ENCODE results near the gene SSPN.

SSPN gene

GRCh38 chr12:26187014-26187798, 8.2 kb upstream of the SSPN start:
- no peak for DNase-seq

DNA sequence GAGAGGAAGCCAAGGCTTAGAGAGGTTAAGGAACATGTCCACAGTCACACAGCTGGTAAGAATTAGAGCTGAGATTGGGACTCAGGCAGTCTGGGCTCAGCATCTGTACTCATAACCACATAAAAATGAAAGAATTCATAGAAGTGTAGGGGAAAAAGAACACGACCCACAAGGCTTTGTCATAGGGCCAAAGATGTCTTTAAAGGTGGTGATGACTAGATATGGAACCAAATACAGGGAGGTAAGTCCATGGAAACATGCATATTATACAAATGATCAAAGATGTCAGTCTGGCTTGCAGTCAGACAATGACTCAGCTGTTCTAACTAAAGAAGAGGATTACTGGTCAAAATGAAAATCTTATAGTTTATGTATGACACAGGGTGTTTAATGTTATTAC, 7.2 kb upstream of the SSPN start:
- DNase-seq: no peak

- DNase-seq: no peak
Observed at GRCh38 chr12:26188641-26189040, 6.7 kb upstream of the SSPN start.

GRCh38 chr12:26192142-26192541, 3.2 kb upstream of the SSPN start:
- no peak for DNase-seq

DNA sequence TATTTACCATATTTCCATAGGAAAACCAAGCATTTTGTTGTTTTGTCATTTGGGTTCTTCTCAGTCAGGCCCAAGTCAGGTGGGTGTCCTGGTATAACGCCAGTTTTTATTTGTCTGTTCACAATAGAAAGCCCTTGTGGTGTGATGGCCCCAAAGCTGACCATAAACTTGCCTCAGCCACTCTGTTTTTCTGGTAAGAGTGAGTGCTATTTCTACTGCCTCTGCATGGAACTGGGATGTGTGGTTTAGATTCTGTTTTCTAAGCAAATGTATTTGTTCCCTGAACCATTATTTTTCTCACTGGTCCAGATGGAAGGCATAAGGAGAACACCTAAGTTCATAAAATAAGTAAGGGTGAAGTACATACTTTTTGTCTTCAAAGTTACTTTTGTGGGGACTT, 1.8 kb upstream of the SSPN start:
- DNase-seq: no peak

DNA sequence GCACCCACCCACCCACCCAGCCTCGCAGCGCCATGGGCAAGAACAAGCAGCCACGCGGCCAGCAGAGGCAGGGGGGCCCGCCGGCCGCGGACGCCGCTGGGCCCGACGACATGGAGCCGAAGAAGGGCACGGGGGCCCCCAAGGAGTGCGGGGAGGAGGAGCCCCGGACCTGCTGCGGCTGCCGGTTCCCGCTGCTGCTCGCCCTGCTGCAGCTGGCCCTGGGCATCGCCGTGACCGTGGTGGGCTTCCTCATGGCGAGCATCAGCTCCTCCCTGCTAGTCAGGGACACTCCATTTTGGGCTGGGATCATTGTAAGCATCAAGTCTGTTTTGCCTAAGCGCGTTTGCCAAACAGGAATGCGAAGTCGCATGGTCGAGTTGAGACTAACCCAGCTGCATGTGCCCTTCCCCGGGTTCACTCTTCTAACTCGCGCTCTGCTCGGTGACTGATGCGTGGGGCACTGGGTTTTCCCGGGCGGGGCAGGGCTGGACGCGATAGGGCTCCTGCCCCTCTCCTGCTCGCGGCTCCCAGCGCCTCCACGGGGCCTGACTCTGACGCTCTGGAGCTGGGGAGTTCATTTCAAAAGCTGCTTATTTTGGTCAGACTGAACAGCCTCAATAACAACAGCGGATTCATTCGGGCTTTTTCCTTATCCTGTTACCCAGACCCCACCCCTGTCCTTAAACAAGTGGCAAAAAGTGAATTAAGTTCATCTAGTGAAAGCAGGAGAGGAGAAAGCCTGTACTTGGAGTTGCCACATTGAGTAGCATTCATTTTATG, 458 bp downstream of the SSPN start:
- DNase-seq: no peak

- no peak for DNase-seq
Observed at GRCh38 chr12:26196421-26196716, 996 bp downstream of the SSPN start.

- no peak for DNase-seq
Observed at GRCh38 chr12:26197832-26198231, 2.5 kb downstream of the SSPN start.

- DNase-seq: no peak
Observed at GRCh38 chr12:26198742-26199141, 3.4 kb downstream of the SSPN start.

DNA sequence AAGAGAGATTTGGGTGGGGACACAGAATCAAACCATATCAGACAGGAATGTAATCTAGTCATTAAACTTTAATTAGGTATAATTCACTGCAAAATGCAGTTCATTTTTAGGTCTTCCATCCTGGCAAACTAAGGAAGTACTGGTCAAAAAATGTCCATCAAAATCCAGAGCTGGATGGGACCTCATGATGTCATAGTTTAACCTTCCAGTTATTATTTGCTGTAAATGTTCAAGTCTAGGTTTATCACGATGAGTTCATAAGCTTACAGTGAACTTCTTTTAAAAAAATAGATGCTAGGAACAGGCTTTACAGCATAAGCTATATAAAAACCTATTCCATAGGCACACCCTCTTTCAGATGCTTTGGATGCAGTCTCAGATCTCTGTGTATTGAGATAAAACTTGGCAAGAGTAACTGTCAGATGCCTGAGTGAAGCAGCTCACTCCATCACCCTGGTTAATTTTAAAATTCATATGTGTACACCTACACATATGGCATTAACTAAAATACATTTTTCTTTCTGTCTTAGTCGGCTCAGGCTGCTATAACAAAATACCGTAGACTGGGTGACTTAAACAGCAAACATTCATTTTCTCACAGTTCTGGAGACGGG, 7.9 kb downstream of the SSPN start:
- DNase-seq: no peak

DNA sequence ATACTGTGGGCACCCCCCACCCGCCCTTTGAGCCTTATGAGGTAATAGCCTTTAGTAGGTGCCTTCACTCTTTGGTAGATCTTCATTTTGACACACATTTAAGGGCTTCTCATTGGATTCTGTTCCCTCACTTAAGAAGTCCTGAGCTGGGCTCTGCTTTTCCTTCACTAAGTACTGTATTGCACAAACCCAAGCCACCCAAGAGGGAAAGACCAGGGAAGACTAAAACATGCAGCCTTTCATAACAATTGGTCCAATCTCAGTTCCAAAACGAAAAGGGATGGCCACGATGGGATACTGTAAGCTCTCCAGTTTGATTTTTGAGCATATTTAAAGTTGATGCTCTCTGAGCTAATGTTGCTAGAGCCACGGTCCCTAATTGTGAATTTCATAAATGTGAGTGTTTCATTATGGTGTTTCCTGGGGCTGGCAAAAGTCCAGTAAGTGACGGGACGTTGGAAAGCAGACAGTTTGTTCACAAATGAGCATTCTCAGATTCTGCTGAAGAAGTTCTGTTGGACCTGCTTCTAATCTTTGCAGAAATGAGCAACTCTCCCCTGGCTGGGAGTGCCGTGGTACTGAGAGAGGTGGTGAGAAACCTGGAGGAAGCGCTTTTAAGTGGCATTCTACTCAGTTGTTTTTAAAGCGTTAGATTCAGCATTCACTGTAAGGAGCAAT, 9.4 kb downstream of the SSPN start:
- no peak for DNase-seq

DNA sequence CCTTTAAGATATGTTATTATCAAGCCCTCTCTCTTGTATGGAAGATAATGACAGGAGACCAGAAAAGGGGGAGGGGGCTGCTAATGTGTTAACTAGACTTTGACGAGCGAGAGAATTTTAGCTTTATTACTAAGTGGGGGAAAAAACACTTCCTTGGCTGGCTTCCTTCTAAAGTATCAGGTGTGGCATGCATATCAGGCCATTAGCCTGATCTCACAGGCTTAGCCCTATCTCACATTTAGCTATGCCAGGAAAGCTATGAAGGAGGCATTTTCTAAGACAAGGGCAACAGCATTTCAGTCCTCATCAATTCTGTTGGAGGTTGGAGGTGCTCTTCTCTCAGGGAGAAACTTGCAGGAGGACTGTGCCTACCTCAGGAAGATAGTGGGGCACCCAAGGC, 9.9 kb downstream of the SSPN start:
- no peak for DNase-seq

- DNase-seq: no peak
Observed at GRCh38 chr12:26205941-26206340, 10.6 kb downstream of the SSPN start.

GRCh38 chr12:26211331-26211730, 16.0 kb downstream of the SSPN start:
- DNase-seq: no peak

DNA sequence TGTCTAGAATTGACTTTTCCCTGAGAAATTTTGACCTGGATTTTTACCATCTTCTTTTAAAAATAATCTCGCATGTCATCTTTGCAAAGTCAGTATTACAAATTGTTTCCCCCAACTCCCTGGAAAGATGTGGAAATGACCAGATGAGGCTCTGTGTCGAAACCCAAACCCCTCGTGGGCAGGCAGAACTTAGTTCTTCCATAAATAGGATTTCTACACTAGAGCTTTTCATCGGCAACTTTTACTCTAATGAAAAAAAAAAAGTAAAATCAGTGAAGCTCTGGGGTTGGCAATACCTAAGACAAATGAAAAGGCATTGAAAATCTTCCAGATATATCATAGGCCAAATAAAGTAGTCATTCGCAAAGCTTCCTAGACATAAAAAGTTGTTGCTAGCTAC, 17.0 kb downstream of the SSPN start:
- no peak for DNase-seq

GRCh38 chr12:26212988-26213387, 17.6 kb downstream of the SSPN start:
- DNase-seq: no peak

DNA sequence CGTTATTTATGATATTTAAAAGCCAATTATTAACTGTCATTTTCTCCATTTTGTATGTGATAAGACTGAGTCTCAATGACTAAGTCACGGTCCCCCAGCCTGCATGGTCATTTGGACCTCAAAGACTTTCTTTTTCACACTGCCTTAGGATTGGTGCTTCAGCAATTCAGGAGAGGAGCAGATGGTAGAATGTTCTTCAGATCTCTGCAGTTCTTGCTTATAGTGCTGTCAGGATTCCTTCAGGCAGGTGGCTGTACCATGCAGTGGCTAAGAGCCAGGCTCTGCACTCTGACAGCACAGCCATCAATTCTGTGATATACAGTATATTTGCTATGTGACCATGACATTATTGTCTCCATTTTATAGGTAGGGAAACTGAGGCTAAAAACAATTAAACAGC, 18.7 kb downstream of the SSPN start:
- DNase-seq: no peak

- DNase-seq: no peak
Observed at GRCh38 chr12:26219736-26220135, 24.4 kb downstream of the SSPN start.

DNA sequence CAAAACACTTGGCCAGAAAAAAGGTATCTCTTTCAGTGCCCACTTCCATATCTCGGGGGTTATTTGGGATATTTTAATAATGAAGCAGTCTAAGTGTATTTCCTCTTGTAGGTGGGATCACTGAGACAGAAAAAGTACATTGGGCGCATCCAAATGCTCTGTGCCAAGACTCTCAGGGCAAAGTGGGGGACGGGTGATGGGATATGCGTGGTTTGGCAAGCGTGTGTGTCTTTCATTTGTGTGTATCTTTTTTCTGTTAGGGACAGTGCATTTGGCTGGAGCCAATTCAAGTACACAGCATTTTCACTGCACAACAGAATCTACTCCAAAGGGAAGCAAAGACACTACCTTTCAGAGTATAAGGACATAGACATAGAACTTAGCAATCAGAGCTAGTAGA, 29.3 kb downstream of the SSPN start:
- DNase-seq: no peak

DNA sequence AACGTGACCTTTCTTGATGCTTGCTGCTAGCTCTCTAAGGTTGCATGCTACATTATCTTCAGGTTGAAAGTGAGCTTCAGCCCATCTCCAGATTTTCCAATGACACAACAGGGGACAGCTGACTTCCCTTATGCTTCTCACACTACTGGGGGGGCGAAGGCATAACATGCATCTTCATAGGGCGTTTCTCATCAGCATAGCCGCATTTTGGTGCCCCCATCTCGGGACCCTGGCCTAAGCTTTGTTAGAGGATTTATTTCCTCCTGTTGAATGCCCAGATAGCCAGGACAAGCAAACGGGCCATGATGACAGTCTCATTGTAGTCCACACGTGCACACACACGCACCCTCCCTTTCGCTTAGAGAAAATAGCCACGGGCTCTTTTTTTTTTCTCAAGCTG, 30.7 kb downstream of the SSPN start:
- no peak for DNase-seq

DNA sequence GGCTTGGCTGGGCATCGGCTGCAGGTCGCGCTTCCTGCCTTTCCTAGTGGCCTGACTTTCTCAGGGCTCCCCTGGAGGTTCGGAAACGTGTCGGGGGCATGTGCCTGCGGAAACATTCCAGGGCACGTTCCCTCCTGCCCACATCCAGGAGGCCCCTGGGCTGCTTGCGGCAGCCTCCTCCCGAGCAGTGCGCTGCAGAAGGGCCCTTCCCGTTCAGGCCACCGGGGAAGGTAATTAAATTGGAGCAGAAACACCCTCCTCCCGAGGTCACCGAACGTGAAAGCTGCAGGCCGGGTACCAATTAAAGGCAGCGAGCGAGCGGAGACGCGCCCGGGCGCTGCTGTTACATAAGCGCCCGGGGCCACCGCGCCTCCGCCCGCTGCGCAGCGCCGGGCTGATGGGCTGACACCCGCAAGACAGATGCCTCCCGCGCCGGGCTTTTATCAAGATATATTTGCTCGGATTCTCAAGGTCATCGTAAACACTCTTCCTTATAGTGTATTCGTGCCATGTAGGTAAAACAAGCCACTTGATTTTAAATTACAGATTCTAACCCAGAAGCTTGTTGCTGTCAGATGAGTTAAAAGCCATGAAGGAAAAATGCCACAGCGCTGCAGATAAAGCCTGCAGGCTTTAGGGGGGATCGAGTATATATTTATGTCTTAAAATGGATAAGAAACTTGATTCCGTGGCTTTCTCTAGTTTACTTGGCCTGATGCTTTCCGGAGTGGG, 31.4 kb downstream of the SSPN start:
- no peak for DNase-seq

DNA sequence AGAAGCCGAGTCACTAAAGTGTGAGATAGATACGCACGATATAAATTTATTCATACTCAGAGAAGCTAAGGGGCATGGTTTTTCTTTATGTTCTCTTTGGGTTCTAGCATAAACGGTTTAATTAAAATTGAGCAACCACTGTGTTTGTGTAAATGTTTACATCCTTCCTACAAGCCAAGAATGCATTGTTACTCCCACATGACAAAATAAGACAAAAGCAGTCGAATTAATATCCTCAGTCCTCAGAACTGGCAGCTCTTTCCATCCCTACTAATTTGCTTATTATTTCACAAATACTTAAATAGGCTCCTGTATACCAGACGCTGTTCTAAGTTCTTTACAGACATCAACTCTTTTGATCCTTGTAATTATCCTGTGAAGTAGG, 32.0 kb downstream of the SSPN start:
- DNase-seq: no peak

DNA sequence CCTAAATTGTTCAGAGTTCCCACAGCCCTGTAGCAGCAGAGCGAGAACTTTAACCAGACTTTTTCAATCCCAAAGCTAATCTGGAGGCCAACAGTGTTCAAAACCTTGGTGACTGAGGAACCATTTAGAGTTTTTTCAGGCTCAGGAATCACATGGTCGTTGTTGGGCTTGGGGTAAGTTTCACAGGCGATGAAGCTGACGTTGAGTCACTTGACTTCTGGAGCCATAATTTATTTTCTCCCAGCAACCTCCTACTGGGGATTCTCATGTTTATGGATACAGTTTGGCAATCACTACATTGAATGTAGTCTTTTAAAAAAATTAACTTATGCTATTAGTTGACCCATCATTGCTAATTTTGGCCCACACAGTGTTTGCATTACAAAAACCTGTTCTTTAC, 34.5 kb downstream of the SSPN start:
- DNase-seq: no peak
